ENCODE data around the gene CSAD. TPM values are rescaled to one million over a fixed set of nuclear protein-coding genes. Genes with fewer than 3 reads are reported as not detected.
A peak's percentile ranks its signal among the peaks of the same experiment; 100 is the strongest.

The CSAD gene
- total RNA-seq, 2 experiments from 2014 or later, result 25.8 to 26.9 TPM

- DNase-seq (ENCODE audit: low spot score), result no peak
- Histone ChIP-seq H3K9me2 (ENCODE audit: insufficient read depth, low read length) (no peaks in the 10 kb centered on the region), H3K36me3 (ENCODE audit: insufficient read depth, low read length) (peaks cover 96% of the 10 kb centered on the region), H3K79me2 (ENCODE audit: insufficient read depth, low read depth, low read length) (no peaks in the 10 kb centered on the region), H4K20me1 (ENCODE audit: insufficient read depth, low read length) (no peaks in the 10 kb centered on the region), H2AFZ (ENCODE audit: low read length) (no peak overlapping the region), H3K9me3 (ENCODE audit: low read length) (no peaks in the 10 kb centered on the region), H3K4me1 (ENCODE audit: insufficient read depth, low read length, poor library complexity, severe bottlenecking) (no peaks in the 10 kb centered on the region), H3K4me3 (ENCODE audit: low read depth, low read length, poor library complexity, severe bottlenecking) (no peak overlapping the region), H3K27ac (ENCODE audit: low read depth, low read length, poor library complexity, severe bottlenecking) (no peak overlapping the region), H3K4me2 (ENCODE audit: low read length) (no peak overlapping the region)
- ChIA-PET CTCF (ENCODE audit: unreplicated experiment) (interaction anchor here (1.9 kb wide), 1 partner anchor 32 kb away, joined by 4 read pairs; no protein-coding TSS in a partner anchor), POLR2A (interaction anchor here (0.7 kb wide), 1 partner anchor 11 kb away, joined by 3 read pairs; no protein-coding TSS in a partner anchor)
- no peak for TF ChIP-seq EZH2phosphoT487 (IDR thresholded peaks at IDR 0.05; ENCODE audit: borderline replicate concordance, low read depth, low read length)
- no peak for TF ChIP-seq CTCF (conservative IDR thresholded peaks at IDR 0.05; ENCODE audit: low read length)
- intact Hi-C loops (cut with micrococcal nuclease; ENCODE audit: unreplicated experiment), result no loop called here
- no TSS peak for BruUV-seq (replicated peaks)
Observed at GRCh38 chr12:53191885-53192530, 11.3 kb upstream of the CSAD start.

GRCh38 chr12:53191096-53191884 is 10.6 kb upstream of the CSAD start:
- Histone ChIP-seq H3K79me2 (ENCODE audit: insufficient read depth, low read depth, low read length) (no peaks in the 10 kb centered on the region), H3K4me1 (ENCODE audit: insufficient read depth, low read length, poor library complexity, severe bottlenecking) (no peaks in the 10 kb centered on the region), H3K4me2 (ENCODE audit: low read length) (no peak overlapping the region), H3K9me3 (ENCODE audit: low read length) (no peaks in the 10 kb centered on the region), H3K4me3 (ENCODE audit: low read depth, low read length, poor library complexity, severe bottlenecking) (no peak overlapping the region), H4K20me1 (ENCODE audit: insufficient read depth, low read length) (no peaks in the 10 kb centered on the region), H3K27ac (ENCODE audit: low read depth, low read length, poor library complexity, severe bottlenecking) (no peak overlapping the region), H3K36me3 (ENCODE audit: insufficient read depth, low read length) (peaks cover 96% of the 10 kb centered on the region), H2AFZ (ENCODE audit: low read length) (no peak overlapping the region), H3K9me2 (ENCODE audit: insufficient read depth, low read length) (no peaks in the 10 kb centered on the region)
- DNase-seq (ENCODE audit: low spot score), result no peak
- TSS peak; percentile 58 for BruUV-seq (replicated peaks)
- POLR2A ChIA-PET, result no interaction called here
- intact Hi-C loops (cut with micrococcal nuclease; ENCODE audit: unreplicated experiment), result no loop called here
- CTCF ChIA-PET (ENCODE audit: unreplicated experiment), result interaction anchor here (1.9 kb wide), 1 partner anchor 31 kb away, joined by 4 read pairs; no protein-coding TSS in a partner anchor
- TF ChIP-seq CTCF (conservative IDR thresholded peaks at IDR 0.05; ENCODE audit: low read length), result no peak
- TF ChIP-seq EZH2phosphoT487 (IDR thresholded peaks at IDR 0.05; ENCODE audit: borderline replicate concordance, low read depth, low read length), result no peak

All from OCI-LY7 (cell line).